ENCODE data around the gene DAPK3.
"Not testable (repeated sequence)": the region's sequence is repeated elsewhere in the genome, so short reads cannot be mapped to it uniquely, and the experiment has no call there.

Gene DAPK3

DNA sequence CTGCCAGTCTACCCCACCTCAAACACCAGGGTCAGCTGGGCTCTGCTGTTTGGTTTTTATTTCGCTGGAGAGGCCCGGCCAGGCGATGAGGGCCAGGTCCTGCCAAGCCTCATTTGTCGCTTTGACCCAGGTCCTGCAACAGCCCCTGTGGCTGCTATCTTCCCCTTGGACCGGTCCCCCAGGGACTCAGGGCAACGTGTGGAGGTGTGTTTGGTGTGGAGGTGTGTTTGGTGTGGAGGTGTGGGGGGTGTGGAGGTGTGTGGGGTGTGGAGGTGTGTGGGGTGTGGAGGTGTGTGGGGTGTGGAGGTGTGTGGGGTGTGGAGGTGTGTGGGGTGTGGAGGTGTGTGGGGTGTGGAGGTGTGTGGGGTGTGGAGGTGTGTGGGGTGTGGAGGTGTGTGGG, 40.5 kb upstream of the DAPK3 start:
- not testable (repeated sequence) for H3K9me3 Mint-ChIP-seq

DNA sequence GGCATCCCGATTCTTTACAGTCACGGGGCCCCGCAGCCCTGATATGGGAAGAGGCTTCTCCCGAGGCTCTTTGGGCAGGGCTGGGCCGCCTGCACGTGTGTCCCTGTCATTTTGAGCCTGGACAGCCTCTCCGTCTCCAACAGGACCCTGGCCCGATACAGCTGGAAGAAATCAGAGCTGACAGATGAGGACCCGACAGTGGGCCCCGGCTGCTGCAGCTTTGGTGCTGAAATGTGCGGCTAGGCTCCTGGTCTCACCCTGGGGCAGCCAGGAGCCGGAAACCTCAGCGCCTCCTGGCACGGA, 39.9 kb upstream of the DAPK3 start:
- Mint-ChIP-seq H3K36me3 (ENCODE audit: low read depth) (peaks cover 8% of the 10 kb centered on the region), H3K27me3 (ENCODE audit: low read depth) (no peaks in the 10 kb centered on the region), H3K4me3 (no peak overlapping the region), H3K4me1 (ENCODE audit: low read depth) (peaks cover 13% of the 10 kb centered on the region), H3K27ac (no peak overlapping the region), H3K9me3 (no peaks in the 10 kb centered on the region)
- no peak for DNase-seq (ENCODE audit: low spot score)

More for the DNA sequence above, 40.5 kb upstream of the DAPK3 start:
- not testable (repeated sequence) for H3K27me3 Mint-ChIP-seq (ENCODE audit: low read depth); DNase-seq (ENCODE audit: low spot score); H3K27ac Mint-ChIP-seq; H3K4me3 Mint-ChIP-seq; H3K36me3 Mint-ChIP-seq (ENCODE audit: low read depth)
- H3K4me1 Mint-ChIP-seq (ENCODE audit: low read depth): peaks cover 13% of the 10 kb centered on the region

- no peak overlapping the region for H3K27ac Mint-ChIP-seq
- H3K4me3 Mint-ChIP-seq: no peak overlapping the region
- no peaks in the 10 kb centered on the region for H3K9me3 Mint-ChIP-seq
- peaks cover 13% of the 10 kb centered on the region for H3K4me1 Mint-ChIP-seq (ENCODE audit: low read depth)
- no peak for DNase-seq (ENCODE audit: low spot score)
- no peaks in the 10 kb centered on the region for H3K27me3 Mint-ChIP-seq (ENCODE audit: low read depth)
- H3K36me3 Mint-ChIP-seq (ENCODE audit: low read depth): peaks cover 8% of the 10 kb centered on the region
These were observed 39.3 kb upstream of the DAPK3 start for GRCh38 chr19:4009990-4010807.

- H3K9me3 Mint-ChIP-seq: no peaks in the 10 kb centered on the region
- peaks cover 6% of the 10 kb centered on the region for H3K36me3 Mint-ChIP-seq (ENCODE audit: low read depth)
- H3K27me3 Mint-ChIP-seq (ENCODE audit: low read depth): no peaks in the 10 kb centered on the region
- peak overlapping the region; percentile 85 for H3K27ac Mint-ChIP-seq
- H3K4me1 Mint-ChIP-seq (ENCODE audit: low read depth): peaks cover 13% of the 10 kb centered on the region
- peak overlapping the region; percentile 85 for H3K4me3 Mint-ChIP-seq
- DNase-seq (ENCODE audit: low spot score): peak; percentile 25
These were observed 37.1 kb upstream of the DAPK3 start for GRCh38 chr19:4007836-4008539.

GRCh38 chr19:4007021-4007835, 36.3 kb upstream of the DAPK3 start, which contains the start of gene PIAS4:
PIAS4 (plus strand) TSS chr19:4007736; CDS start chr19:4007761, 25 bp downstream.
- Mint-ChIP-seq H3K4me3 (peak within 1 kb of the TSS; percentile 85), H3K36me3 (ENCODE audit: low read depth) (no peaks in the 10 kb centered on the region), H3K9me3 (no peaks in the 10 kb centered on the region), H3K27me3 (ENCODE audit: low read depth) (no peaks in the 10 kb centered on the region), H3K27ac (peak within 1 kb of the TSS; percentile 85), H3K4me1 (ENCODE audit: low read depth) (peaks cover 13% of the 10 kb centered on the region)
- DNase-seq (ENCODE audit: low spot score): peak; percentile 96

GRCh38 chr19:4005436-4005835, 34.5 kb upstream of the DAPK3 start:
- not testable (repeated sequence) for H3K27me3 Mint-ChIP-seq (ENCODE audit: low read depth); H3K9me3 Mint-ChIP-seq; H3K36me3 Mint-ChIP-seq (ENCODE audit: low read depth); DNase-seq (ENCODE audit: low spot score); H3K27ac Mint-ChIP-seq
- peaks cover 13% of the 10 kb centered on the region for H3K4me1 Mint-ChIP-seq (ENCODE audit: low read depth)
- peak overlapping the region; percentile 64 for H3K4me3 Mint-ChIP-seq

DNA sequence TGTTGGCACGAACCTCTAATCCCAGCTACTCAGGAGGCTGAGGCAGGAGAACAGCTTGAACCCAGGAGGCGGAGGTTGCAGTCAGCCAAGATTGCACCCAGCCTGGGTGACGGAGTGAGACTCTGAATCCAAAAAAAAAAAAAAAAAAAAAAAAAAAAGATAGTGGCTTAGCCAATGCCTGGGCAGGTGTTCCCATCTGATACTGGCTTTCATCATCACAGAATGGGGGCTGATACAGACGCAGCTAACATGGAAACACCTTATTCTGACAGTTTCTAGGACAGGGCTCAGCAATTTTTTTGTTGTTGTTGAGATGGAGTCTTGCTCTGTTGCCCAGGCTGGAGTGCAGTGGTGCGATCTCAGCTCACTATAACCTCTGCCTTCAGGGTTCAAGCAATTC, 29.9 kb upstream of the DAPK3 start:
- not testable (repeated sequence) for H3K27ac Mint-ChIP-seq; H3K27me3 Mint-ChIP-seq (ENCODE audit: low read depth); H3K4me3 Mint-ChIP-seq; H3K36me3 Mint-ChIP-seq (ENCODE audit: low read depth); H3K4me1 Mint-ChIP-seq (ENCODE audit: low read depth); DNase-seq (ENCODE audit: low spot score); H3K9me3 Mint-ChIP-seq

GRCh38 chr19:3998667-3999412, 27.9 kb upstream of the DAPK3 start:
- not testable (repeated sequence) for H3K9me3 Mint-ChIP-seq; H3K4me3 Mint-ChIP-seq; H3K36me3 Mint-ChIP-seq (ENCODE audit: low read depth); H3K27ac Mint-ChIP-seq; DNase-seq (ENCODE audit: low spot score); H3K4me1 Mint-ChIP-seq (ENCODE audit: low read depth); H3K27me3 Mint-ChIP-seq (ENCODE audit: low read depth)

- no peaks in the 10 kb centered on the region for H3K27me3 Mint-ChIP-seq (ENCODE audit: low read depth)
- no peak overlapping the region for H3K4me3 Mint-ChIP-seq
- H3K36me3 Mint-ChIP-seq (ENCODE audit: low read depth): no peaks in the 10 kb centered on the region
- no peak for DNase-seq (ENCODE audit: low spot score)
- H3K9me3 Mint-ChIP-seq: peaks cover 4% of the 10 kb centered on the region
- H3K27ac Mint-ChIP-seq: no peak overlapping the region
- H3K4me1 Mint-ChIP-seq (ENCODE audit: low read depth): peaks cover 6% of the 10 kb centered on the region
These were observed 24.7 kb upstream of the DAPK3 start for GRCh38 chr19:3995607-3996006.

GRCh38 chr19:3990815-3991117, 19.9 kb upstream of the DAPK3 start:
- no peak for DNase-seq (ENCODE audit: low spot score)
- no peak overlapping the region for H3K27ac Mint-ChIP-seq
- no peaks in the 10 kb centered on the region for H3K36me3 Mint-ChIP-seq (ENCODE audit: low read depth)
- peak overlapping the region; percentile 11 for H3K4me3 Mint-ChIP-seq
- H3K27me3 Mint-ChIP-seq (ENCODE audit: low read depth): no peaks in the 10 kb centered on the region
- H3K9me3 Mint-ChIP-seq: peaks cover 4% of the 10 kb centered on the region
- peaks cover 20% of the 10 kb centered on the region for H3K4me1 Mint-ChIP-seq (ENCODE audit: low read depth)

GRCh38 chr19:3987619-3988371, 16.9 kb upstream of the DAPK3 start:
- H3K4me1 Mint-ChIP-seq (ENCODE audit: low read depth): peaks cover 32% of the 10 kb centered on the region
- no peaks in the 10 kb centered on the region for H3K27me3 Mint-ChIP-seq (ENCODE audit: low read depth)
- H3K27ac Mint-ChIP-seq: peak overlapping the region; percentile 77
- DNase-seq (ENCODE audit: low spot score): peak; percentile 87
- H3K4me3 Mint-ChIP-seq: peak overlapping the region; percentile 98
- peaks cover 4% of the 10 kb centered on the region for H3K9me3 Mint-ChIP-seq
- peaks cover 24% of the 10 kb centered on the region for H3K36me3 Mint-ChIP-seq (ENCODE audit: low read depth)

- Mint-ChIP-seq H3K27ac (peak overlapping the region; percentile 95), H3K4me1 (ENCODE audit: low read depth) (peaks cover 36% of the 10 kb centered on the region), H3K4me3 (peak overlapping the region; percentile 98), H3K36me3 (ENCODE audit: low read depth) (peaks cover 37% of the 10 kb centered on the region), H3K9me3 (peaks cover 4% of the 10 kb centered on the region), H3K27me3 (ENCODE audit: low read depth) (no peaks in the 10 kb centered on the region)
- DNase-seq (ENCODE audit: low spot score): peak; percentile 59
These were observed 15.6 kb upstream of the DAPK3 start for GRCh38 chr19:3986260-3987041.
